GM21447 (cell line): Measurements from ENCODE around the gene MYCL.

Experiments
- ATAC-seq: cut with Tn5 transposase; IDR thresholded peaks from one replicate; pipeline ENCODE4 v1.9.1; 2021; ENCODE audit not compliant: unreplicated experiment

MYCL gene

GRCh38 chr1:39901714-39902459 lies at the start of gene MYCL:
Gene MYCL, minus strand, starts transcription at chr1:39901917. Its CDS starts 483 bp downstream, at chr1:39901434.
- peak; percentile 72 for ATAC-seq

GRCh38 chr1:39949891-39950290 lies 48.2 kb upstream of the MYCL start:
- ATAC-seq = no peak

GRCh38 chr1:39947260-39947659 lies 45.5 kb upstream of the MYCL start:
- no peak for ATAC-seq

GRCh38 chr1:39946216-39946615 lies 44.5 kb upstream of the MYCL start:
- ATAC-seq = no peak

- ATAC-seq = no peak
Observed at GRCh38 chr1:39944410-39945112, 42.8 kb upstream of the MYCL start.

- ATAC-seq = no peak
Observed at GRCh38 chr1:39943471-39944290, 42.0 kb upstream of the MYCL start.

- ATAC-seq = no peak
Observed at GRCh38 chr1:39940980-39941871, 39.5 kb upstream of the MYCL start.

- no peak for ATAC-seq
Observed at GRCh38 chr1:39940253-39940652, 38.5 kb upstream of the MYCL start.

GRCh38 chr1:39938856-39939255 lies 37.1 kb upstream of the MYCL start:
- ATAC-seq = no peak

- ATAC-seq = no peak
Observed at GRCh38 chr1:39936724-39937491, 35.2 kb upstream of the MYCL start.

GRCh38 chr1:39933956-39934941 lies 32.5 kb upstream of the MYCL start:
- ATAC-seq = no peak

- ATAC-seq = no peak
Observed at GRCh38 chr1:39928809-39929587, 27.3 kb upstream of the MYCL start.

GRCh38 chr1:39927538-39927937 lies 25.8 kb upstream of the MYCL start:
- no peak for ATAC-seq

- ATAC-seq = no peak
Observed at GRCh38 chr1:39926820-39927219, 25.1 kb upstream of the MYCL start.

- no peak for ATAC-seq
Observed at GRCh38 chr1:39926343-39926793, 24.7 kb upstream of the MYCL start.

- ATAC-seq = no peak
Observed at GRCh38 chr1:39925721-39926342, 24.1 kb upstream of the MYCL start.

- no peak for ATAC-seq
Observed at GRCh38 chr1:39922251-39922688, 20.6 kb upstream of the MYCL start.
